Activated naive CD4-positive, alpha-beta T cell treated with anti-CD3 and anti-CD28 coated beads, Interleukin-2, amount 10 ng/mL, durations not matched to agents 7 days and 5 days (primary cell): ENCODE data around the gene CCL19.

Experiments
- CTCF ChIA-PET: fragments of 350-600 bp; sonication (Branson Sonifier 250); formaldehyde crosslinking; loops from one replicate; lab custom pipeline; 2021; ENCODE audit warnings: antibody characterized with exemption; lab: Charles Lee
- DNase-seq: peaks from one replicate; pipeline ENCODE4 v3.0.0-alpha.2; 2020
- H3K27ac Mint-ChIP-seq: one replicate; pipeline ENCODE4 v1.8.0; 2021; ENCODE audit warnings: mild to moderate bottlenecking, moderate library complexity, mixed read lengths
- H3K27me3 Mint-ChIP-seq: one replicate; pipeline ENCODE4 v1.8.0; 2021; ENCODE audit warnings: mild to moderate bottlenecking, mixed read lengths
- H3K36me3 Mint-ChIP-seq: one replicate; pipeline ENCODE4 v1.8.0; 2021; ENCODE audit warnings: mixed read lengths
- H3K4me1 Mint-ChIP-seq: one replicate; pipeline ENCODE4 v1.8.0; 2021; ENCODE audit warnings: mixed read lengths
- H3K4me3 Mint-ChIP-seq: one replicate; pipeline ENCODE4 v1.8.0; 2021; ENCODE audit warnings: mild to moderate bottlenecking, moderate library complexity, mixed read lengths
- H3K9me3 Mint-ChIP-seq: one replicate; pipeline ENCODE4 v1.8.0; 2021; ENCODE audit warnings: mixed read lengths

CCL19 gene

GRCh38 chr9:34686732-34687131 is 4.3 kb downstream of the CCL19 start:
- CTCF ChIA-PET = interaction anchor here (0.7 to 4.4 kb wide), 2 partner anchors 13 to 14 kb away, joined by 3 to 27 read pairs; no protein-coding TSS in a partner anchor
- no peak overlapping the region for H3K4me3 Mint-ChIP-seq
- peaks cover 18% of the 10 kb centered on the region for H3K27me3 Mint-ChIP-seq

GRCh38 chr9:34686231-34686630 is 4.8 kb downstream of the CCL19 start:
- Mint-ChIP-seq H3K36me3 (no peaks in the 10 kb centered on the region), H3K9me3 (no peaks in the 10 kb centered on the region), H3K27ac (no peak overlapping the region), H3K4me1 (no peaks in the 10 kb centered on the region), H3K4me3 (no peak overlapping the region), H3K27me3 (peaks cover 21% of the 10 kb centered on the region)
- DNase-seq = no peak
- CTCF ChIA-PET = interaction anchor here (0.7 to 4.4 kb wide), 2 partner anchors 13 to 15 kb away, joined by 3 to 27 read pairs; no protein-coding TSS in a partner anchor

More at GRCh38 chr9:34686732-34687131, 4.3 kb downstream of the CCL19 start:
- H3K27ac Mint-ChIP-seq = no peak overlapping the region
- no peaks in the 10 kb centered on the region for H3K4me1 Mint-ChIP-seq
- H3K9me3 Mint-ChIP-seq = no peaks in the 10 kb centered on the region
- DNase-seq = no peak
- no peaks in the 10 kb centered on the region for H3K36me3 Mint-ChIP-seq

- CTCF ChIA-PET = interaction anchor here (4.4 kb wide), 1 partner anchor 15 kb away, joined by 27 read pairs; no protein-coding TSS in a partner anchor
- Mint-ChIP-seq H3K4me1 (no peaks in the 10 kb centered on the region), H3K27me3 (peaks cover 18% of the 10 kb centered on the region), H3K9me3 (no peaks in the 10 kb centered on the region), H3K4me3 (no peak overlapping the region), H3K36me3 (no peaks in the 10 kb centered on the region), H3K27ac (no peak overlapping the region)
- DNase-seq = no peak
Measured at GRCh38 chr9:34685591-34685990, 5.5 kb downstream of the CCL19 start.

GRCh38 chr9:34684816-34685215 is 6.3 kb downstream of the CCL19 start:
- Mint-ChIP-seq H3K36me3 (no peaks in the 10 kb centered on the region), H3K4me3 (no peak overlapping the region), H3K27me3 (peaks cover 16% of the 10 kb centered on the region), H3K9me3 (no peaks in the 10 kb centered on the region), H3K27ac (peak overlapping the region; percentile 16), H3K4me1 (no peaks in the 10 kb centered on the region)
- CTCF ChIA-PET = interaction anchor here (4.4 kb wide), 1 partner anchor 16 kb away, joined by 27 read pairs; no protein-coding TSS in a partner anchor
- DNase-seq = no peak

GRCh38 chr9:34684145-34684544 is 6.9 kb downstream of the CCL19 start:
- no peaks in the 10 kb centered on the region for H3K4me1 Mint-ChIP-seq
- no peak for DNase-seq

GRCh38 chr9:34675869-34676268 is 15.2 kb downstream of the CCL19 start:
- no peak overlapping the region for H3K27ac Mint-ChIP-seq
- CTCF ChIA-PET = interaction anchor here (1.1 kb wide), 1 partner anchor 27 kb away, joined by 5 read pairs; no protein-coding TSS in a partner anchor
- H3K27me3 Mint-ChIP-seq = no peaks in the 10 kb centered on the region
- H3K4me3 Mint-ChIP-seq = no peak overlapping the region
- H3K9me3 Mint-ChIP-seq = no peaks in the 10 kb centered on the region
- no peaks in the 10 kb centered on the region for H3K4me1 Mint-ChIP-seq
- no peaks in the 10 kb centered on the region for H3K36me3 Mint-ChIP-seq
- DNase-seq = no peak

More at GRCh38 chr9:34684145-34684544, 6.9 kb downstream of the CCL19 start:
- Mint-ChIP-seq H3K4me3 (no peak overlapping the region), H3K27ac (no peak overlapping the region), H3K27me3 (peaks cover 13% of the 10 kb centered on the region), H3K36me3 (no peaks in the 10 kb centered on the region), H3K9me3 (no peaks in the 10 kb centered on the region)
- CTCF ChIA-PET = interaction anchor here (1.2 to 4.4 kb wide), 2 partner anchors 8 to 17 kb away, joined by 3 to 27 read pairs; no protein-coding TSS in a partner anchor

- H3K36me3 Mint-ChIP-seq = peaks cover 3% of the 10 kb centered on the region
- DNase-seq = peak; percentile 74
- no peaks in the 10 kb centered on the region for H3K27me3 Mint-ChIP-seq
- peaks cover 3% of the 10 kb centered on the region for H3K9me3 Mint-ChIP-seq
- H3K27ac Mint-ChIP-seq = no peak overlapping the region
- H3K4me3 Mint-ChIP-seq = no peak overlapping the region
- CTCF ChIA-PET = interaction anchor here (0.6 to 1.1 kb wide), 4 partner anchors 10 to 27 kb away, joined by 3 to 7 read pairs (median 4); no protein-coding TSS in a partner anchor
- H3K4me1 Mint-ChIP-seq = no peaks in the 10 kb centered on the region
Measured at GRCh38 chr9:34675048-34675714, 15.9 kb downstream of the CCL19 start.

- CTCF ChIA-PET = interaction anchor here (0.6 to 1.1 kb wide), 4 partner anchors 9 to 28 kb away, joined by 3 to 7 read pairs (median 4); no protein-coding TSS in a partner anchor
- Mint-ChIP-seq H3K27me3 (peaks cover under 1% of the 10 kb centered on the region), H3K4me1 (no peaks in the 10 kb centered on the region), H3K4me3 (no peak overlapping the region), H3K36me3 (peaks cover 7% of the 10 kb centered on the region), H3K27ac (no peak overlapping the region), H3K9me3 (peaks cover 7% of the 10 kb centered on the region)
- no peak for DNase-seq
Measured at GRCh38 chr9:34674440-34674839, 16.6 kb downstream of the CCL19 start.

GRCh38 chr9:34671307-34671706 is 19.8 kb downstream of the CCL19 start:
- DNase-seq = no peak
- peaks cover 5% of the 10 kb centered on the region for H3K4me1 Mint-ChIP-seq
- H3K36me3 Mint-ChIP-seq = peaks cover 19% of the 10 kb centered on the region
- H3K27ac Mint-ChIP-seq = no peak overlapping the region
- H3K4me3 Mint-ChIP-seq = no peak overlapping the region
- H3K27me3 Mint-ChIP-seq = peaks cover 8% of the 10 kb centered on the region
- H3K9me3 Mint-ChIP-seq = peaks cover 14% of the 10 kb centered on the region
- CTCF ChIA-PET = no interaction called here

GRCh38 chr9:34669809-34670562 is 21.1 kb downstream of the CCL19 start:
- DNase-seq = no peak
- peaks cover 15% of the 10 kb centered on the region for H3K27me3 Mint-ChIP-seq
- peaks cover 11% of the 10 kb centered on the region for H3K4me1 Mint-ChIP-seq
- H3K36me3 Mint-ChIP-seq = peaks cover 21% of the 10 kb centered on the region
- H3K9me3 Mint-ChIP-seq = peaks cover 14% of the 10 kb centered on the region
- no peak overlapping the region for H3K27ac Mint-ChIP-seq
- CTCF ChIA-PET = interaction anchor here (1.1 kb wide), 1 partner anchor 33 kb away, joined by 3 read pairs; no protein-coding TSS in a partner anchor
- H3K4me3 Mint-ChIP-seq = no peak overlapping the region

- peak overlapping the region; percentile 93 for H3K27ac Mint-ChIP-seq
- peak overlapping the region; percentile 85 for H3K4me3 Mint-ChIP-seq
- CTCF ChIA-PET = interaction anchor here (0.8 to 5.2 kb wide), 9 partner anchors 9 to 446 kb away, joined by 3 to 36 read pairs (median 4); partner anchors contain the start of genes GALT and SIGMAR1
- peaks cover 49% of the 10 kb centered on the region for H3K4me1 Mint-ChIP-seq
- DNase-seq = peak; percentile 92
- H3K9me3 Mint-ChIP-seq = peaks cover 14% of the 10 kb centered on the region
- H3K27me3 Mint-ChIP-seq = peaks cover 15% of the 10 kb centered on the region
- peaks cover 38% of the 10 kb centered on the region for H3K36me3 Mint-ChIP-seq
Measured at GRCh38 chr9:34665381-34666250, 25.5 kb downstream of the CCL19 start.

- H3K4me3 Mint-ChIP-seq = peak overlapping the region; percentile 85
- peaks cover 15% of the 10 kb centered on the region for H3K27me3 Mint-ChIP-seq
- peaks cover 11% of the 10 kb centered on the region for H3K9me3 Mint-ChIP-seq
- DNase-seq = no peak
- CTCF ChIA-PET = interaction anchor here (0.8 to 5.2 kb wide), 10 partner anchors 10 to 447 kb away, joined by 3 to 36 read pairs (median 4); partner anchors contain the start of genes GALT and SIGMAR1
- peak overlapping the region; percentile 93 for H3K27ac Mint-ChIP-seq
- peaks cover 49% of the 10 kb centered on the region for H3K4me1 Mint-ChIP-seq
- H3K36me3 Mint-ChIP-seq = peaks cover 41% of the 10 kb centered on the region
Measured at GRCh38 chr9:34665067-34665380, 26.1 kb downstream of the CCL19 start.
